PC-3 (cell line): Measurements from ENCODE around the gene COL2A1.

Experiments
- EZH2 ChIP-seq: fragments of 300-600 bp; sonication (generic); IDR thresholded peaks from one replicate; pipeline ENCODE4 v1.6.1; 2017; ENCODE audit warnings: antibody characterized with exemption, mild to moderate bottlenecking, low read length; ENCODE audit not compliant: unreplicated experiment
- TF ChIP-seq, protein P1 (sequence below): fragments of 300-600 bp; sonication (generic); conservative IDR thresholded peaks from 2 replicates; pipeline ENCODE4 v1.5.1; 2017; ENCODE audit warnings: antibody characterized with exemption, low read depth, mild to moderate bottlenecking, low read length

GRCh38 chr12:47988073-47989022 lies 15.9 kb downstream of the COL2A1 start:
- TF ChIP-seq, protein P1, sequence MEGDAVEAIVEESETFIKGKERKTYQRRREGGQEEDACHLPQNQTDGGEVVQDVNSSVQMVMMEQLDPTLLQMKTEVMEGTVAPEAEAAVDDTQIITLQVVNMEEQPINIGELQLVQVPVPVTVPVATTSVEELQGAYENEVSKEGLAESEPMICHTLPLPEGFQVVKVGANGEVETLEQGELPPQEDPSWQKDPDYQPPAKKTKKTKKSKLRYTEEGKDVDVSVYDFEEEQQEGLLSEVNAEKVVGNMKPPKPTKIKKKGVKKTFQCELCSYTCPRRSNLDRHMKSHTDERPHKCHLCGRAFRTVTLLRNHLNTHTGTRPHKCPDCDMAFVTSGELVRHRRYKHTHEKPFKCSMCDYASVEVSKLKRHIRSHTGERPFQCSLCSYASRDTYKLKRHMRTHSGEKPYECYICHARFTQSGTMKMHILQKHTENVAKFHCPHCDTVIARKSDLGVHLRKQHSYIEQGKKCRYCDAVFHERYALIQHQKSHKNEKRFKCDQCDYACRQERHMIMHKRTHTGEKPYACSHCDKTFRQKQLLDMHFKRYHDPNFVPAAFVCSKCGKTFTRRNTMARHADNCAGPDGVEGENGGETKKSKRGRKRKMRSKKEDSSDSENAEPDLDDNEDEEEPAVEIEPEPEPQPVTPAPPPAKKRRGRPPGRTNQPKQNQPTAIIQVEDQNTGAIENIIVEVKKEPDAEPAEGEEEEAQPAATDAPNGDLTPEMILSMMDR: no peak
- TF ChIP-seq EZH2: no peak
